HL-60/S4 treated with phorbol 12-myristate 13-acetate at 8.2 ng/mL for 4 days and 3 days (cell line): ENCODE results near the gene ATG13.

ENCODE experiments used
- in situ Hi-C: fragments of 300-500 bp; cut with MboI; formaldehyde crosslinking; loops from 2 replicates; pipeline ENCODE4 v1.15.0; 2022; ENCODE audit warnings: low sequenced_read_pairs

Gene ATG13

DNA sequence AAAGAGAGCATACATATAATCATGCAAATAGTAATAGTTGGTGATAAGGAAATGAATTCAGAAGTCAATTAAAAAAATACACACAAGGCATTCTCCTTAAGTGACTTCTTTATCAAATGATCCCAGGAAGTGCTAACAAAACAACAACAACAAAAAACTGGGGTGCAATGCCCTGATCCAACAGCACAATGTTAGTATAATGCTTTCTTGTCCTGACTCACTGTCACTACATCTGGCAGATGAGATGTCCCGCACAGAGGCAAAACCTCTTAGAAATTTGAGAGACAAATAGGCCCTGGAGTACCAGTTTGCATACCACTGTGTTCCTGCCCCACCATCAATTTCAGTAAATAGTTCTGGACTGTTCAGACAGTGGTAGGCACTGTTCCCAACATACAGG lies 12.6 kb upstream of the ATG13 start:
- in situ Hi-C loops = no loop called here

GRCh38 chr11:46607516-46607915 lies 9.8 kb upstream of the ATG13 start:
- in situ Hi-C loops = no loop called here

DNA sequence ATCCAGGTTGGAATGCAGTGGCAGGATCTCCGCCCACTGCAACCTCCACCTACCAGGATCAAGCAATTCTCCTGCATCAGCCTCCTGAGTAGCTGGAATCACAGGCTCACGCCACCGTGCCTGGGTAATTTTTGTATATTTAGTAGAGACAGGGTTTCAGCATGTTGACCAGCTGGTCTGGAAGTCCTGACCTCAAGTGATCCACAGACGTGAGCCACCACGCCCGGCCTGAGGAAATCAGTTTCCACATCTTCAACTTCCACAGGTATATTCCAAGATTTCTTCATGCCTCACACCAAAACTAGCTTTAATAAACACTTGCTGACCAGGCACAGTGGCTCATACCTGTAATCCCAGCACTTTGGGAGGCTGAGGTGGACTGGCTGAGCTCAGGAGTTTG lies 8.0 kb upstream of the ATG13 start:
- in situ Hi-C loops = no loop called here

DNA sequence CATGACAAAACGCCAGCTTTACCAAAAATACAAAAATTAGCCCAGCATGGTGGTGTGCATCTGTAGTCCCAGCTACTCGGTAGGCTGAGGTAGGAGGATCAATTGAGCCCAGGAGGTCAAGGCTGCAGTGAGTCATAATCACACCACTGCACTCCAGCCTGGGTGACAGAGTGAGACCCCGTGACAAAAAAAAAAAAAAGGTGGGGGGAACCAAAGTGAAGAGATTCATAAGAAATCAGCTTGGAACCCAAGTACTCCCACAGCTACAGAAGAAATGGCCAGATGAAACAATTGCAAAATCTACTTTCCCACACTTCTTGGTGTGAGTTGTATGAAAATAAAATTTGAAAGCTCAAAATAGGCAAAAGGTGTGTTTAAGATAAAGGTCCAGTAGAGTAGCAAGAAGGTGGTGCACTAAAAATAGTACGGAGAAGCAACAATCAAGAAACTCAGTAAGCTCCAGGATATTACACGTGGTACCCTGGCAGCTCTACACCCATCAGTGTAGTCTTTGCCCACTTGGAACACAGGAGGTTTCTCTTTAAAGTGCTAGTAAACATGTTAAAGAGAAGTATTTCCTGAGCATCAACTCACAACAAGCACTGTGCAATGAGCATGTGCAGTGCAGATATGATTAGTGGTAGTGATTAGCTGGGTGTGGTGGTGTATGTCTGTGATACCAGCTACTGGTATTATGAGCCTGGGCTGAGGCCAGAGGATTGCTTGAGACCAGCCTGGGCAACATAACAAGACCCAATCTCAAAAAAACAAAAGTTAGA lies 5.6 kb upstream of the ATG13 start:
- in situ Hi-C loops = no loop called here

- in situ Hi-C loops = no loop called here
These were observed 5.0 kb upstream of the ATG13 start for GRCh38 chr11:46612326-46612725.

GRCh38 chr11:46615756-46616155 lies 1.6 kb upstream of the ATG13 start:
- in situ Hi-C loops = no loop called here

DNA sequence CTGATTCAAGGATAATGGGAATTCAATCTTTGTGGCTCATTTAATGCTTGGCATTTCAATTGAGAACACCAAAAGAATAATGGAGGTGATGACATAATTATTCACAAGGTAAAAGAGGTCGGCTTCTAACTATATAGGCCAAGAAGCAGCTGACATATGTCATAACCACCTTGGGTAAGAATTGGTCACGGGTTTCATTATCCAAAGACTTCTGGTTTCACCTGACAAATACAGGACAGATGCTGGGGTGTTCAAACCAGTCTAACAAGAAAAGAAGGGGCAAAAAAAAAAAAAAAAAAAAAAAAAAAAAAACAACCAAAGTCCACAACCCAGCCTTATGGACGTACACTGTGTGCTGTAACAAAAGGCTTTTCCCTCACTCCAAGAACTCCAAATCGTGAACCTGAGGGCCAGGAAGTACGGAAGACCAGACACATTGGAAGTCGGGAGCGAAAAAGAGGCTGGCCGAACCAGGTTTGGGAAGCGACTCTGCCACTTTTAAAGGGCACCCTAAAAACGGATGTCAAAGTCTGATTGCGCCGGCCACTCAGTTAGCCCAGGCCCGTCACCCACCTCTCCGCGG lies 711 bp upstream of the ATG13 start:
- in situ Hi-C loops = no loop called here

GRCh38 chr11:46617972-46618314 lies 590 bp downstream of the ATG13 start:
- in situ Hi-C loops = no loop called here

DNA sequence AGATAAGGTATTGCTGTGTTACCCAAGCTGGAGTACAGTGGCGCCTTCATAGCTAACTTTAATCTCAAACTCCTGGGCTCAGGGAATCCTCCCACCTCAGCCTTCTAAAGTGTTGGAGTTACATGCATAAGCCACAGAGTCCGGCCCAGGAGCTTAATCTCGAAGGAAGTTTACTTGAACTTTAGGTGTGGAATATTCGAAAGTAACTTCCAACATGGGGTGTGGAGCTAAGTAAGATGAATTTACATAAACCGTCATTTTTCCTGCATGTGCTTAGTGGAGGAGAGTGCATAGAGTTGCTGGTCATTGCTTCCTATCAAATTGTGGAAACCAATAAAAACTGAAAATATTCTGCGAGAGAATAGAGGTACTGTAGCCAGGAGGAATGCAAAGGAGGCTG lies 1.5 kb downstream of the ATG13 start:
- in situ Hi-C loops = no loop called here

DNA sequence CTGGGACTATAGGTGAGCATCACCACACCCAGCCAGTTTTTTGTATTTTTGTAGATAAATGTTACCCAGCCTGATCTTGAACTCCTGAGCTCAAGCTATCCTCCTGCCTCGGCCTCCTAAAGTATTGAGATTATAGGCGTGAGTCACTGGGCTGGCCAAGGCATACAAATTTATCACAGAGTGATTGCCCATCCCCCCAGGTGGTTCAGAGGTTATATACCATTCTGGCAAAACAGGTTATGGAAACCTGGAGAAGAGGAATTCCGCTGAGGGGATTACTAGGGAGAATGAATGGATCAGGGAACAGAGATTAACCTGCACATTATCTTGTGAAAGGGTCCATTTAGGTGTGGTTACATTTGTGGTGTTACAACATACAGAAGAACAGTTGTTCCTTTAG lies 8.1 kb downstream of the ATG13 start:
- in situ Hi-C loops = no loop called here

GRCh38 chr11:46628961-46629360 lies 11.6 kb downstream of the ATG13 start:
- in situ Hi-C loops = no loop called here

GRCh38 chr11:46630237-46630636 lies 12.9 kb downstream of the ATG13 start:
- in situ Hi-C loops = no loop called here

- in situ Hi-C loops = no loop called here
These were observed 14.3 kb downstream of the ATG13 start for GRCh38 chr11:46631676-46632075.

GRCh38 chr11:46632502-46632901 lies 15.1 kb downstream of the ATG13 start:
- in situ Hi-C loops = no loop called here

GRCh38 chr11:46633291-46634217 lies 16.2 kb downstream of the ATG13 start:
- in situ Hi-C loops = no loop called here

GRCh38 chr11:46635557-46636139 lies 18.3 kb downstream of the ATG13 start:
- in situ Hi-C loops = no loop called here

GRCh38 chr11:46637546-46637945 lies 20.2 kb downstream of the ATG13 start:
- in situ Hi-C loops = no loop called here

GRCh38 chr11:46639197-46639839 lies 22.0 kb downstream of the ATG13 start:
- in situ Hi-C loops = no loop called here

DNA sequence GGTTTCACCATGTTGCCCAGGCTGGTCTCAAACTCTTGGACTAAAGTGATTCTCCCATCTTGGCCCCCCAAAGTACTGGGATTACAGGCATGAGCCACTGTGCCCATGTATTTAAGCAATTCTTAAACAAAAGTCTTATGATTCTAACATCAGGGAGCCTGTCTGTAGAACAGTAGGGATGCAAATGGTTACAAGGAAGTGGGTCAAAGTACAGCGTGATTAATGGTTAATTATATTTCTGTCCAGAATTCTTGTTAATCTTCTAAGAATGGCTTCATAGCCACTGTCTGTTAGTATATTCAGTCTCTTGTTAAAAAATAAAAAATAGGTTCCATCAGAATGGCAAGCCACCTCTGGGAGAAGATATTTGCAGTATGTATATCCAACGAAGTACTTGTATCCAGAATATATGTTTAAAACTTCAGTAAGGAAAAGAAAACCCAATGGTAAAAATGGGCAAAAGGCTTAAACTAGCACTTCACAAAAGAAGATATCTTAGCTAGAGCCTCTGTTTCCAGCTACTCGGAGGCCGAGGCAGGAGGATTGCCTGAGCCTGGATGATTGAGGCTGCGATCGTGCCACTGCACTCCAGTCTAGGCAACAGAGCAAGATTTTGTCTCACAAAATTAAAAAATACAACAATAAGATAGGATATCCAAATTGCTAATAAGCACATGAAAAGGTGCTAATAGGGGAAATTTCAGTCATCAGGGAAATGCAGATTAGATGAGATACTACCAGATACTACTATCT lies 22.9 kb downstream of the ATG13 start:
- in situ Hi-C loops = no loop called here

DNA sequence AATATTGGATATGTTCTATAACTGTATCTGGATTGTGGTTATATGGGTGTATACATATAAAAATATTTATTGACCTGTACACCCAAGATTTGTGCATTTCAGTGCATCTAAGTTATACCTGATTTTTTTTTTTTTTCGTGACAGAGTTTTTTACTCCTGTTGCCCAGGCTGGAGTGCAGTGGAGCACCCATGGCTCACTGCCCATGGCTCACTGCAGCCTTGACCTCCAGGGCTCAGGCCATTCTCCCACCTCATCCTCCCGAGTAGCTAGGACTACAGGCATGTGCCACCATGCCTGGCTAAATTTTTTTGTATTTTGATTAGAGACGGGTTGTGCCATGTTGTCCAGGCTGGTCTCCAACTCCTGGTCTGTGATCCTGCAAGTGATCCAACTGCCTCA lies 24.3 kb downstream of the ATG13 start:
- in situ Hi-C loops = no loop called here
